Measurements from ENCODE around the gene PARD3B.

DNA sequence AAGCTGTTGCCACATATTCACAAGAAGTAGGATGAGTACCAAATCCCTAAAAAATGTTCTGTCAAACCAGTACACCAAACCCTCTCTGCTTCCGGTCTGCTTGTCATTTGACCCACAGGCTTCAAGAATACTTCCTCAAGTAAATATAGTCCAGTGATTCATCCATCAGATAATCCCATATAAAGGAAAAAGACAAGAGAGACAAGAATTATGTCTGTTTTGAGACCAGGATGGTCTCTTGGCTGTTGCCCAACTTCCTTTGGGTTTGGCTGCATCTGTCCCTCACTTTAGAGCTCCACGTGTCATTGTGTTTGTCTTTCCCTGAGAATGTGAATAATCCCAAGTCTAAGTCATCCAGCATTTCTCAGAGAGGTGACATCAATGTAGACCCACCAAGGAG, 1045.5 kb downstream of the PARD3B start:
- TF ChIP-seq, protein P1, sequence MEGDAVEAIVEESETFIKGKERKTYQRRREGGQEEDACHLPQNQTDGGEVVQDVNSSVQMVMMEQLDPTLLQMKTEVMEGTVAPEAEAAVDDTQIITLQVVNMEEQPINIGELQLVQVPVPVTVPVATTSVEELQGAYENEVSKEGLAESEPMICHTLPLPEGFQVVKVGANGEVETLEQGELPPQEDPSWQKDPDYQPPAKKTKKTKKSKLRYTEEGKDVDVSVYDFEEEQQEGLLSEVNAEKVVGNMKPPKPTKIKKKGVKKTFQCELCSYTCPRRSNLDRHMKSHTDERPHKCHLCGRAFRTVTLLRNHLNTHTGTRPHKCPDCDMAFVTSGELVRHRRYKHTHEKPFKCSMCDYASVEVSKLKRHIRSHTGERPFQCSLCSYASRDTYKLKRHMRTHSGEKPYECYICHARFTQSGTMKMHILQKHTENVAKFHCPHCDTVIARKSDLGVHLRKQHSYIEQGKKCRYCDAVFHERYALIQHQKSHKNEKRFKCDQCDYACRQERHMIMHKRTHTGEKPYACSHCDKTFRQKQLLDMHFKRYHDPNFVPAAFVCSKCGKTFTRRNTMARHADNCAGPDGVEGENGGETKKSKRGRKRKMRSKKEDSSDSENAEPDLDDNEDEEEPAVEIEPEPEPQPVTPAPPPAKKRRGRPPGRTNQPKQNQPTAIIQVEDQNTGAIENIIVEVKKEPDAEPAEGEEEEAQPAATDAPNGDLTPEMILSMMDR (conservative IDR thresholded peaks at IDR 0.05; ENCODE audit: low read depth, low read length), result no peak
- TF ChIP-seq EZH2 (IDR thresholded peaks at IDR 0.05; ENCODE audit: borderline replicate concordance, low read depth, low read length, poor library complexity, severe bottlenecking), result no peak

All from A673 (cell line).